ENCODE measurements around the gene RNF126. TPM values are rescaled to one million over a fixed set of nuclear protein-coding genes. Genes with fewer than 3 reads are reported as not detected.
"Not testable (repeated sequence)": the region's sequence is repeated elsewhere in the genome, so short reads cannot be mapped to it uniquely, and the experiment has no call there.

The RNF126 gene
- total RNA-seq, 4 donors from 2014 or later: 96.0 to 118 (median 106) TPM

DNA sequence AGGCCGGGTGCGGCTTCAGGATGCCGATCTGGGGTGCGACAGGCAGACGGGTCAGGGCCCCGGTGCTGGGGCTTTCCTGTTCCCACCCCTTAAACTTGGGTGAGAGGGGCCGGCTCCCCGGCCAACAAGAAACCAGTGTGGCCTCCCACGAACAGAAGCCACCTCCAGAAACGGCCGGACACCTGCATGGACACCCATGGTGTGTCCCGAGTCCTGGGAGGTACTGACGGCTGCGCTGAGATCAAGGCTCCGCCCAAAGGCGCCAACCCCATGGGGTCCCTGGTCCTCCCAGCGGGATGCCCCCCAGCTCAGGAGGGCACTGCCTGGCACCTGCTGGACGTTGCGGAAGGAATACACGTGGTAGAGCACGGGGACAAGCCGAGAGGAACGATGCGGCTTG, 41.2 kb downstream of the RNF126 start:
- Histone ChIP-seq H3K27me3 (peaks cover 1% of the 10 kb centered on the region), H3K9me3 (no peaks in the 10 kb centered on the region), H3K4me1 (no peaks in the 10 kb centered on the region), H3K4me3 (no peak overlapping the region), H3K27ac (no peak overlapping the region), H3K36me3 (peaks cover 79% of the 10 kb centered on the region)
- no peak for DNase-seq (ENCODE audit: low spot score in 2 of 2)
- no peak for TF ChIP-seq POLR2A (IDR thresholded peaks at IDR 0.05)
- TF ChIP-seq EP300 (IDR thresholded peaks at IDR 0.05): no peak
- TF ChIP-seq CTCF (IDR thresholded peaks at IDR 0.05): no peak
- no peak for TF ChIP-seq POLR2AphosphoS5 (IDR thresholded peaks at IDR 0.05)
- WGBS: 92% methylated on average over 11 of the region's 24 CpGs

- DNase-seq (ENCODE audit: low spot score in 2 of 2); H3K27ac ChIP-seq; H3K27me3 ChIP-seq; H3K4me1 ChIP-seq; H3K4me3 ChIP-seq; H3K9me3 ChIP-seq: not testable (repeated sequence)
- peaks cover 79% of the 10 kb centered on the region for H3K36me3 ChIP-seq
- 96% methylated on average over 44 of the region's 48 CpGs for WGBS
Measured at GRCh38 chr19:621191-621590, 41.8 kb downstream of the RNF126 start.

GRCh38 chr19:620166-620862, 42.7 kb downstream of the RNF126 start:
- Histone ChIP-seq H3K27me3 (peaks cover 4% of the 10 kb centered on the region), H3K4me1 (peaks cover 9% of the 10 kb centered on the region), H3K27ac (no peak overlapping the region), H3K9me3 (no peaks in the 10 kb centered on the region), H3K4me3 (no peak overlapping the region), H3K36me3 (peaks cover 78% of the 10 kb centered on the region)
- DNase-seq (ENCODE audit: low spot score in 2 of 2): no peak
- no peak for TF ChIP-seq POLR2AphosphoS5 (IDR thresholded peaks at IDR 0.05)
- no peak for TF ChIP-seq EP300 (IDR thresholded peaks at IDR 0.05)
- TF ChIP-seq CTCF (IDR thresholded peaks at IDR 0.05): no peak
- TF ChIP-seq POLR2A (IDR thresholded peaks at IDR 0.05): no peak
- WGBS: 97% methylated on average over 24 of the region's 51 CpGs

DNA sequence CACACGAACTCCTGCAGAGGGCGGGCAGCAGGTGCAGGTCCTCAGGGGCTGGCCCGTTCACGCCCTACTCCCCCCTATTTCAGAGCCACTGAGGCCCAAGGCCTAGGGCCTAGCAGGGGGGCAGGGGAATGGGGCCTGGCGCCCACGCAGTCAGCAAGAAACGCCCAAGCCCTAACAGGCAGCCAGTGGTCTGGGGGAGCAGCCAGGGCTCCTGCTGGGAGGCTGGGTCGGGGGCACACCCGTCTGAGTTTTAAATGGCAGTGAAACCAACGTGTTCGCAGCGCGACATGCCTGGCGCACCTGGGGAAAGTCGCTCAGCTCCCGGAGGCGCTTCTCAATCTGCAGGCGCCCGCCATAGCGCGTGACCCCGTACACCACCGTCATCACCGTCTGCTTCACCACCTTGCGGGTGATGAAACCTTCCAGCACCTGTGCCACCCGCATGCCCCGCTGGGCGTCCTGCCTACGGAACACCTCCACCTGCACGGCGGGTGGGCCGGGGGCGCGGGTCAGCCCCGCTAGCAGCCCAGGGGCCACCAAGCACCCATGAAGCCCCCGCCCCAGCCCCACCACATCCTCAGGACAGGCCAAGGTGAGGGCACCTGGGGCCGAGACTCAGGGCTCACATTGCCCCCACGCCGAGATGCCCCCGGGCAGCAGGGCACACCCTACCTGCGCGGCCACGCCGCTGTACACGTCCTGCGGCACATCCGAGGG, 43.6 kb downstream of the RNF126 start:
- no peak overlapping the region for H3K27ac ChIP-seq
- WGBS: 92% methylated on average over 44 of the region's 47 CpGs
- TF ChIP-seq POLR2AphosphoS5 (IDR thresholded peaks at IDR 0.05): no peak
- no peak for TF ChIP-seq POLR2A (IDR thresholded peaks at IDR 0.05)
- no peak for TF ChIP-seq CTCF (IDR thresholded peaks at IDR 0.05)
- no peak for TF ChIP-seq EP300 (IDR thresholded peaks at IDR 0.05)

DNA sequence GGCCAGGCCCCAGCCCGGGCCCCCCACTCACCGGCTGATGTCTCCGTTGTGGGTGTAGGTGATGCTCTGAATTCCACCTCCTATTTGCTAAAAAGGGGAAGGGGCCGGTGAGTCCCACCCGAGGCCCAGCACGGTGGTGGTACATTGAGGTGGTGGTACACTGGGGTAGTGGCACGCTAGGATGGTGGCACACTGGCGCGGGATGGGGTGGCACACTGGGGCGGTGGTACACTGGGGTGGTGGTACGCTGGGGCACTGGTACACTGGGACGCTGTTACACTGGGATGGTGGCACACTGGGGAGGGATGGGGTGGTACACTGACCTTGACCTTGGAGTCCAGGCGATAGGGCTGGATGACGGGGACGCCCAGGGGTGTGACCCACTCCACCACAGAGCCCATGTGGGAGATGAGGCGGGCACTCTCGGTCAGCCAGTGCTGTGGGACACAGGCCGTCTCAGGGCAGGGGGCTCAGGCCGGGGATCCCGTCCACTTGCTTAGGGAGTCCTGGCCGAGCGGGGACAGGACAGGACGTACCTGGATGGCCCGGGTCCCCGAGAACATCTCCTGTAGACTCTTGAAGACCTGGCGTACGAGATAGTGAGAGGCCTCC, 44.2 kb downstream of the RNF126 start:
- Histone ChIP-seq H3K4me3 (no peak overlapping the region), H3K27me3 (peaks cover 4% of the 10 kb centered on the region), H3K9me3 (no peaks in the 10 kb centered on the region), H3K4me1 (peaks cover 9% of the 10 kb centered on the region), H3K27ac (no peak overlapping the region), H3K36me3 (peaks cover 63% of the 10 kb centered on the region)
- no peak for TF ChIP-seq POLR2A (IDR thresholded peaks at IDR 0.05)
- TF ChIP-seq CTCF (IDR thresholded peaks at IDR 0.05): no peak
- no peak for TF ChIP-seq POLR2AphosphoS5 (IDR thresholded peaks at IDR 0.05)
- no peak for TF ChIP-seq EP300 (IDR thresholded peaks at IDR 0.05)
- WGBS: 94% methylated on average over 18 of the region's 27 CpGs
- no peak for DNase-seq (ENCODE audit: low spot score in 2 of 2)

More for the DNA sequence above, 43.6 kb downstream of the RNF126 start:
- Histone ChIP-seq H3K4me1 (peaks cover 9% of the 10 kb centered on the region), H3K9me3 (no peaks in the 10 kb centered on the region), H3K27me3 (peaks cover 4% of the 10 kb centered on the region), H3K4me3 (no peak overlapping the region), H3K36me3 (peaks cover 69% of the 10 kb centered on the region)
- DNase-seq (ENCODE audit: low spot score in 2 of 2): no peak
